WERI-Rb-1 (cell line): ENCODE data around the gene SLC2A10.
A peak's percentile ranks its signal among the peaks of the same experiment; 100 is the strongest.

Source experiments
- DNase-seq: peaks from one replicate; pipeline ENCODE4 v3.0.0-alpha.2; 2020
- H3K27ac ChIP-seq: fragments of 250-450 bp; sonication (Bioruptor Pico); 2 replicates; pipeline ENCODE4 v1.5.1; 2020; ENCODE audit warnings: mild to moderate bottlenecking, moderate library complexity
- H3K27me3 ChIP-seq: fragments of 250-450 bp; sonication (Bioruptor Pico); 2 replicates; pipeline ENCODE4 v1.5.1; 2021; ENCODE audit warnings: mild to moderate bottlenecking, low read depth, moderate library complexity; ENCODE audit not compliant: insufficient read depth, severe bottlenecking
- H3K36me3 ChIP-seq: fragments of 250-450 bp; sonication (Bioruptor Pico); 2 replicates; pipeline ENCODE4 v1.5.1; 2020; ENCODE audit warnings: mild to moderate bottlenecking, moderate library complexity
- H3K4me3 ChIP-seq: 2 replicates; pipeline ENCODE4 v1.5.1; 2011; ENCODE audit warnings: low read depth, mild to moderate bottlenecking, control low read depth, low read length
- H3K9me3 ChIP-seq: fragments of 250-450 bp; sonication (Bioruptor Pico); 2 replicates; pipeline ENCODE4 v1.5.1; 2021; ENCODE audit warnings: mild to moderate bottlenecking, moderate library complexity; ENCODE audit not compliant: severe bottlenecking
- CTCF ChIP-seq: IDR thresholded peaks from 2 replicates; pipeline ENCODE4 v1.5.1; 2011; ENCODE audit warnings: low read depth, mild to moderate bottlenecking, control low read depth, inconsistent platforms, low read length

Gene SLC2A10

GRCh38 chr20:46749147-46749546, 39.7 kb downstream of the SLC2A10 start:
- Histone ChIP-seq H3K27ac (no peak overlapping the region), H3K36me3 (no peaks in the 10 kb centered on the region), H3K4me3 (no peak overlapping the region), H3K27me3 (no peaks in the 10 kb centered on the region), H3K9me3 (no peaks in the 10 kb centered on the region)
- DNase-seq, result no peak
- no peak for TF ChIP-seq CTCF

DNA sequence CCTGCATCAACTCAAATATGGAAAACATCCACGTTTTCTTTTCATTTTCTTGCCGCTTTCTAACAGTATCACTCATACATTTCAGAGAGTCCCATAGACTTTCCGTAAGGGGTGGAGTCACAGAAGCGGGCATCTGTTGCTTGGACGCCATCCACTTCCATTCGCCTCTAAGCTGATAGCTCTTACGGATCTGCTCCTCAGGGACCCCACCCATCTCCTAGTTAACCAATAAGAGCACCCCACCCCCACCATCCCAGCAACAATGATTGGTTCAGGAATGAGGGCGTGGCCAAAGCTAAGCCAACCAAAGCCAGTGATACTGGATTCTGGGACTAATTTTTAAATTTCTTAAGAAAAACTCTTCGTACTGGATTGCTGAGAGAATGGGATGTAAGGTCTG, 42.4 kb downstream of the SLC2A10 start:
- no peak for DNase-seq
- Histone ChIP-seq H3K9me3 (no peaks in the 10 kb centered on the region), H3K36me3 (no peaks in the 10 kb centered on the region), H3K27ac (no peak overlapping the region), H3K4me3 (no peak overlapping the region), H3K27me3 (no peaks in the 10 kb centered on the region)
- TF ChIP-seq CTCF, result no peak

GRCh38 chr20:46752728-46753127, 43.3 kb downstream of the SLC2A10 start:
- peak; percentile 42 for TF ChIP-seq CTCF
- no peaks in the 10 kb centered on the region for H3K9me3 ChIP-seq
- no peak overlapping the region for H3K27ac ChIP-seq
- no peaks in the 10 kb centered on the region for H3K27me3 ChIP-seq
- H3K4me3 ChIP-seq, result no peak overlapping the region
- no peaks in the 10 kb centered on the region for H3K36me3 ChIP-seq
- peak; percentile 72 for DNase-seq

- Histone ChIP-seq H3K27me3 (no peaks in the 10 kb centered on the region), H3K4me3 (no peak overlapping the region), H3K36me3 (no peaks in the 10 kb centered on the region), H3K9me3 (no peaks in the 10 kb centered on the region), H3K27ac (no peak overlapping the region)
- TF ChIP-seq CTCF, result no peak
- DNase-seq, result no peak
These were observed 46.3 kb downstream of the SLC2A10 start for GRCh38 chr20:46755483-46756413.

- Histone ChIP-seq H3K27me3 (no peaks in the 10 kb centered on the region), H3K4me3 (no peak overlapping the region), H3K27ac (no peak overlapping the region), H3K9me3 (no peaks in the 10 kb centered on the region), H3K36me3 (no peaks in the 10 kb centered on the region)
- TF ChIP-seq CTCF, result no peak
- no peak for DNase-seq
These were observed 47.0 kb downstream of the SLC2A10 start for GRCh38 chr20:46756419-46756818.

DNA sequence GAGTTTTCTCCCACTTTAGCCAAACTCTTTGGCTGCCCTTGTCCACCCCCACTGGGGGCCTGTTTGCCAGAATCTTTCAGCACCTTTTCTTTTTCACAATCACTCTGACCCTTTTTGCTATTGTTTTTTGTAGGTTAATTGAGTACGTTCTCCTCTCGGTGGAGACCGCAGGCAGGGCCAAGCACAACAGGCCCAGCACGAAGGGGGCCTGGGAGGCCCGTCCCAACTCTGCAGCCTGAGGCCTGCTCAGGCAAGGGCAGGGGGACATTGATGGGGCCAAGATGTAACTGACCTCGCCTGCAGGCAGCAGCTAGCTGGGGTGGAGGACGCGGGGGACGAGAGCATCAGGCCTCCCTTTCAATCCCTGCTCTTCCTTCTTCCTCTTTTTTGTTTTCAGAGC, 47.7 kb downstream of the SLC2A10 start:
- no peak for TF ChIP-seq CTCF
- Histone ChIP-seq H3K27ac (no peak overlapping the region), H3K4me3 (no peak overlapping the region), H3K27me3 (no peaks in the 10 kb centered on the region), H3K36me3 (no peaks in the 10 kb centered on the region), H3K9me3 (no peaks in the 10 kb centered on the region)
- no peak for DNase-seq
